ENCODE data around the gene MCF2L.

DNA sequence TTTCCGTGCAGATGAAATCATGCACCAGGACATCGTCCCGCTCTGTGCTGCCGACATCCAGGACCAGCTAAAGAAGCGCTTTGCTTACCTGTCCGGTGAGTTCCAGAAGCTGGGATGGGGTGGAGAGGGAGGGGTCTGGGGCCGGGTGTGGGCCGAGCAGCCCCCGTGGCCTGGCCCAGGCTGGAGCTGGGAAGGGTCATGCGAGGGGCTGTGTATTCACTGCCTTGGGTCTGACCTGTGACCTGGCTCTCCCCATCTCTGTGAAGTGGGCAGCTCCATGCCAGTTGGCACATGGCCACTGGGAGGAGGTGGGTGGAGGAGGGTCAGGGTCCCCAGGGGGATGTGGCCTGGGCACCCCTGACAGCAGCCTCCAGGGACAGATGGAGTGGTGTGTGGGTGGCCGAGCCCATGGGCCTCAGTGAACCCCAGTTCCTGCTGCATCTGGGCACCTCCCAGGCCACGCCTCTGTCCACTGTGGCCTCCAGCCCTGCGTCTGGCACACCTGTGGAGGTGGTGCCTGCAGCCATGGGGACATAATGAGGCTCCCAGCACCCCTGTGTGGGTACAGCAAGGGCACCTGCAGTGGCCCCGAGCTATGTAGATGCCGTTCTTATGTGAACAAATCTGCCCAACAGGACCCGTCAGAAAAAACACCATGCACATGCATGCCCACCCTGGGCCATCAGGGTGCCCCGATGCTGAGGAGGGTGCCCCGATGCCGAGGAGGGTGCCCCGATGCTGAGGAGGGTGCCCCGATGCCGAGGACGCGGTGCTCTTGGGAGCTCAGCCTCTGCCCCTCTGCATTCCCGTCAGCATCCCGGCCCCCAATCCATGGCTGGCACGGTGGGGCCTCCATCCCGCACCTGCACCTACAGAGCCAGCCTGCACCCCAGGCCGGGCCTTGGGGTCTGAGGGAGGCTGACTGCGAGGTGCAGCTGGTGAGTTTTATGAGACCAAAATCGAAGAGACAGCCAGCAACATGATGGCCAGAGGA lies 46.0 kb downstream of the MCF2L start:
- no peak for TF ChIP-seq CTCF (IDR thresholded peaks at IDR 0.05; ENCODE audit: poor library complexity, severe bottlenecking)
- no peak for TF ChIP-seq EP300 (conservative IDR thresholded peaks at IDR 0.05; ENCODE audit: poor library complexity, severe bottlenecking)
- no peak for TF ChIP-seq POLR2AphosphoS5 (IDR thresholded peaks at IDR 0.05)
- no peak for TF ChIP-seq MXI1 (conservative IDR thresholded peaks at IDR 0.05; ENCODE audit: poor library complexity, severe bottlenecking)
- no peak for TF ChIP-seq EZH2 (IDR thresholded peaks at IDR 0.05; ENCODE audit: borderline replicate concordance, insufficient read depth, low read length, poor library complexity, severe bottlenecking)
- no peak for TF ChIP-seq RAD21 (conservative IDR thresholded peaks at IDR 0.05)

All from neural cell (in vitro differentiated cells).